ENCODE measurements around the gene KCTD10.

Gene KCTD10

DNA sequence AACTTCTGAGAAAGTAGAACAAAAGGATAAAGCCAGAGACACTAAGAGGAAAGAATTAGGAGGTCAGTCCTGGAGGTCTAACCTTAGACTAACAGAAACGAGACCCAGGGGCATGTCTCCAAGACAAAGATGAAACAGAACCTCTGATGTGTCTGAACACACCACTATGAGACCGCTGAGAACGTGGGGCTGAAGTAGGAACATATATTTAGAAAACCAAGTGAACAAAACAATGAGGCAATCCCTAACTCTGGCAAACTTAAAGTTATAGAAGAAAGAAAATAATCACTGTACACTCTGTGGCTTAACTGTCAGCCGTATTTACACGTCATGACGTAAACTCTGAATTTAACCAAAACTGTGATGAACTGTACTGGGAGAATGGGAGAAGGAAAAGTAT, 17.9 kb downstream of the KCTD10 start:
- no peak for TF ChIP-seq CTCF (IDR thresholded peaks at IDR 0.05; ENCODE audit: low read depth, low read length)
- no peak overlapping the region for H3K4me3 ChIP-seq (replicated peaks in 1 of 2; ENCODE audit: low read depth in 2 of 2, low read length in 2 of 2)
- peak in 1 of 2 donors; percentile 32 for DNase-seq (ENCODE audit: low read depth in 2 of 2)

DNA sequence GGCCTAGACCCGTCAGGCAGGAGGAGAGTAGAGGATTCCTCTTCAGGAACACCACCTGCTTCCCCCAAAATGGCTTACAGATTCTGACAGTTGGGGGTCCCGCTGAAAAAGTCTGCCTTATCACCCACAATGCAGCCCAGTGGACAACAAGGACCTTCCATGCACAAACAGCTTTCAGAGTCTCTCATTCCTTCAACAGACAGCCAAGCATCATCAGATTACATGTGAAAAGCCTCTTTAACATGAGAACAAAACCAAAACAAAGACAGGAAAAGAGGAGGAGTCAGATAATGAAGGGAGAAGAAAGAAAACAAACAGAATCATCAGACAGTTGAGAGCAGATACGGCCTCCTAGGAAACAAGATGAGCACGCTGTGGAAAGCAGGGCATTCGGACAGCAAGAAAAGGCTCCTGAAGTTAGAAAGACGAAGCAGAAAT, 18.3 kb downstream of the KCTD10 start:
- peak; percentile 51 to 64 for DNase-seq (ENCODE audit: low read depth in 2 of 2)
- TF ChIP-seq CTCF (IDR thresholded peaks at IDR 0.05; ENCODE audit: low read depth, low read length), result no peak
- no peak overlapping the region for H3K4me3 ChIP-seq (replicated peaks in 1 of 2; ENCODE audit: low read depth in 2 of 2, low read length in 2 of 2)

DNA sequence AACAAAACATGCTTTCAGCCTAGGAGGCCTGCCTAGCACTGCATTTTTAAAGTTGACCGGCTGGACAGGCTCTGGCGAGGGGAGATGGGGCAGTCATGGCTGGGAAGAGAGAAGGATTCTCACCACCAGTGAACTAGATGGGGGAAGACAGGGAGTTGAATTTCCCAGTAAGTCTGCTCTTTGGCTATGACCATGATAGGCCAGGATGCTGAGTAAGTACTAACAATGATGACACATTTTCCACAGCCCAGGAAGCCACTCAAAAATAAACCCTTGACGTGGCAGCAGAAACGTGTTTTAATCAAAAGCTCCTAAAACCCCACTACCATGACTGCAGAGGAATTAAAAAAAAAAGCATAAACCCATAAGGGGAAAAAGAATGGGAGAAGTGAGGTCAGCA, 19.0 kb downstream of the KCTD10 start:
- H3K4me3 ChIP-seq (replicated peaks in 1 of 2; ENCODE audit: low read depth in 2 of 2, low read length in 2 of 2), result no peak overlapping the region
- DNase-seq (ENCODE audit: low read depth in 2 of 2), result peak; percentile 54 to 85
- TF ChIP-seq CTCF (IDR thresholded peaks at IDR 0.05; ENCODE audit: low read depth, low read length), result no peak

- no peak for DNase-seq (ENCODE audit: low read depth in 2 of 2)
- no peak overlapping the region for H3K4me3 ChIP-seq (replicated peaks in 1 of 2; ENCODE audit: low read depth in 2 of 2, low read length in 2 of 2)
These were observed 21.4 kb downstream of the KCTD10 start for GRCh38 chr12:109455706-109456105.

GRCh38 chr12:109452489-109452888, 24.6 kb downstream of the KCTD10 start:
- no peak overlapping the region for H3K4me3 ChIP-seq (replicated peaks in 1 of 2; ENCODE audit: low read depth in 2 of 2, low read length in 2 of 2)
- TF ChIP-seq CTCF (IDR thresholded peaks at IDR 0.05; ENCODE audit: low read depth, low read length), result no peak
- no peak for DNase-seq (ENCODE audit: low read depth in 2 of 2)

More at GRCh38 chr12:109455706-109456105, 21.4 kb downstream of the KCTD10 start:
- TF ChIP-seq CTCF (IDR thresholded peaks at IDR 0.05; ENCODE audit: low read depth, low read length), result no peak

- H3K4me3 ChIP-seq (replicated peaks in 1 of 2; ENCODE audit: low read depth in 2 of 2, low read length in 2 of 2), result no peak overlapping the region
- no peak for DNase-seq (ENCODE audit: low read depth in 2 of 2)
- no peak for TF ChIP-seq CTCF (IDR thresholded peaks at IDR 0.05; ENCODE audit: low read depth, low read length)
These were observed 25.7 kb downstream of the KCTD10 start for GRCh38 chr12:109451400-109451799.

- TF ChIP-seq CTCF (IDR thresholded peaks at IDR 0.05; ENCODE audit: low read depth, low read length), result no peak
- DNase-seq (ENCODE audit: low read depth in 2 of 2), result no peak
- H3K4me3 ChIP-seq (replicated peaks in 1 of 2; ENCODE audit: low read depth in 2 of 2, low read length in 2 of 2), result no peak overlapping the region
These were observed 26.1 kb downstream of the KCTD10 start for GRCh38 chr12:109450980-109451379.
